ENCODE results near the gene KIF17.
"Not testable (repeated sequence)": the region's sequence is repeated elsewhere in the genome, so short reads cannot be mapped to it uniquely, and the experiment has no call there.

KIF17 gene

DNA sequence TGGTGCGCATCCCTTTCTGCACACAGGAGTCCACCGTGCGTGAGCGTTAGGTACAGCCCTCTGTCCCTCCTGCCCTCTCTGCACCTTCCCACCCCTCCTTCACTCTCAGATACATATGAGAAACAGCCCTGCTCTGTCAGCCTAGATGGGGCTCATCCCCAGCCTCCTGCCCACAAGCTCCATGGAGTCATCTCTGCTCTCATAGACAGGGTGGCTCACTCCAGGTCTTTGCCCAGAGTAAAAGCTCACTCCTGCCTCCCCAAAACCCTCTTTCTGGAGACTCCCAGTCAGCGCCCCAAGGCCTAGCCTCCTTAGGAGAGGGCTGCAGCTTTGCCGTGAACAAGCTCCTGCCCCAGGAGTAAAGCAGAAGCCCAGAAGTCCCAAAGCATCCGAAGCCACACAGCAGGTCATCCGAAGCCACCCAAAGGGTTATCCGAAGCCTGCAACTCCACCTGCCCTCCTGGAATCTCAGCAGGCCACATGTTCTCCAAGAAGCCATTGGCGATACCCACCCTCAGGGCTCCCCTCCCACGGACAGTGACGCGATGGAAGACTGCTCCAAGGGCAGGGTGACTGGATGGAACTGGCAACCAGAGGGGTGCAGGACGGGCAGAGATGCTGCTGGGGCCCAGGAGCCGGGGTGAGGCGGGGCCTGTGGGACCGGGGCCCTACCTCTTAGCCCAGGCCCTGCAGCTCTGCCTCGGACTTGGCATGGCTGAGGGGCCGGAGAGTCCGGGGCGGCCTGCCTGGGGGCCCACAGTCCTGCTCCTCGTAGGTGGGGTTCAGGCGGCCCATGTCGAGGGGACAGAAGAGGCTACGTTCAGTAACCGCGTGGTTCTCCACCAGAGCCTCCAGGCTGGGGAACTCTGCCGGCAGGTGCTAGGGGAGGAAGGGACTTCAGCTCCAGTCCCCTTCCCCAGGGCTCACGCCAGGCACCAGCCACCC, 3.6 kb upstream of the KIF17 start:
- no peak overlapping the region for H3K27ac ChIP-seq
- TF ChIP-seq, protein P1, sequence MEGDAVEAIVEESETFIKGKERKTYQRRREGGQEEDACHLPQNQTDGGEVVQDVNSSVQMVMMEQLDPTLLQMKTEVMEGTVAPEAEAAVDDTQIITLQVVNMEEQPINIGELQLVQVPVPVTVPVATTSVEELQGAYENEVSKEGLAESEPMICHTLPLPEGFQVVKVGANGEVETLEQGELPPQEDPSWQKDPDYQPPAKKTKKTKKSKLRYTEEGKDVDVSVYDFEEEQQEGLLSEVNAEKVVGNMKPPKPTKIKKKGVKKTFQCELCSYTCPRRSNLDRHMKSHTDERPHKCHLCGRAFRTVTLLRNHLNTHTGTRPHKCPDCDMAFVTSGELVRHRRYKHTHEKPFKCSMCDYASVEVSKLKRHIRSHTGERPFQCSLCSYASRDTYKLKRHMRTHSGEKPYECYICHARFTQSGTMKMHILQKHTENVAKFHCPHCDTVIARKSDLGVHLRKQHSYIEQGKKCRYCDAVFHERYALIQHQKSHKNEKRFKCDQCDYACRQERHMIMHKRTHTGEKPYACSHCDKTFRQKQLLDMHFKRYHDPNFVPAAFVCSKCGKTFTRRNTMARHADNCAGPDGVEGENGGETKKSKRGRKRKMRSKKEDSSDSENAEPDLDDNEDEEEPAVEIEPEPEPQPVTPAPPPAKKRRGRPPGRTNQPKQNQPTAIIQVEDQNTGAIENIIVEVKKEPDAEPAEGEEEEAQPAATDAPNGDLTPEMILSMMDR (conservative IDR thresholded peaks at IDR 0.05): no peak

DNA sequence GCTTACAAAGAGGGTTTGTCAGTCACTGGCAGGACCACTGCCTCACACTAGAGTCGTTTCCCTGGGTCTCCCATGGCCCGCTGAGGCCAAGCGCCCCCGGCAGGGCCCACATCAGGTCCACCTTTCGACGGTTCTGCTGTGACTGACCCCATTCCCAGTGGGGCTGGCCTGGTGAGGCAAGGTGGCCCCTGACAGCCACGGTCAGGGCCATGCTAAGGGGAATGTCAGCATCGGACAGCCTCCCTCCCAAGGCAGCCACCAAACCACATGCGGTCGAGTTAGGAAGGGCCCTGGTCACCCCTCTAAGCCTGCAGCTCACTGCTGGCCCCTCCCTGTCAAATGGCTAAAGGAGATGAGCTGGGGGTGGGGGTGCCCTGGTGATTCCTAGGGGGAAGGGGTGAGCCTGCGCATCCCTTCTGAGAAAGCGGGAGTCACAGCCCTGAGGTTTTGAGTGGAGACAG, 2.9 kb upstream of the KIF17 start:
- no peak overlapping the region for H3K27ac ChIP-seq
- TF ChIP-seq, protein P1 (conservative IDR thresholded peaks at IDR 0.05): no peak

DNA sequence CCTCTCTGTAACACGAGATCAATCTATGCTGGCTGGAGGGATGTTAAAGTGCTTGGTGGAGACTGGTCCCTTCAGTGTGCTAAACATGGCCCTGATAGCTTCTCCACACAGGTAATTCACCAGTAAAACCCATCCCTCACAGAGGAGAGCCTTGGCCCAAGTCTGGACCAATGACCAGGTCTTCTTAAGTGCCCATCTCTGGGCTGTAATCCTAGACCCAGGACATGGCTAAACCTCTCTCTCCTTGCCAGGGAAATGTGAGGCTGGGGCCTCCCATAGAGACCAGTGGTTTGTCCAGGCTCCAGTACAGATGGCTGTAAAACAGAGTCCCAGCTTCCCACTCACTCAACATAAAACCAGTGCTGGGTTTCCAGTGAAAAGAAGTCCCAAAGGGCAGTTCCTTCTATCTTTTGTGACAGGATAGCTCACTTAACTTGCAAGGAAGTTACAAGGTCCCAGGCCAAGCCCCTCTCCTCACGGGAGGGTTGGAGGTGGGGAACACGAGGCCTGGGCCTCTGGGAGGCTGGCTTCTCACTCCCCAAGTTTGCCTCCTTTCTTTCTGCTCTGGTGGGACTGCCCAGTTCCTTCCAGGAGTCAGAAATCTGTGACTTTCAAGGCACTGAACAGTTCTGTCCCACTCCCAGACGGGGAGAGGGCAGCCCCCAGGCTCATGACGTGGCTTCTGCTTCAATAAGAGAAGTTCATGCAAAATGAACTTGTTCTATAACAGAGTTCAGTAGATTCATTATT, 2.2 kb upstream of the KIF17 start:
- TF ChIP-seq, protein P1 (conservative IDR thresholded peaks at IDR 0.05): no peak
- H3K27ac ChIP-seq: no peak overlapping the region

DNA sequence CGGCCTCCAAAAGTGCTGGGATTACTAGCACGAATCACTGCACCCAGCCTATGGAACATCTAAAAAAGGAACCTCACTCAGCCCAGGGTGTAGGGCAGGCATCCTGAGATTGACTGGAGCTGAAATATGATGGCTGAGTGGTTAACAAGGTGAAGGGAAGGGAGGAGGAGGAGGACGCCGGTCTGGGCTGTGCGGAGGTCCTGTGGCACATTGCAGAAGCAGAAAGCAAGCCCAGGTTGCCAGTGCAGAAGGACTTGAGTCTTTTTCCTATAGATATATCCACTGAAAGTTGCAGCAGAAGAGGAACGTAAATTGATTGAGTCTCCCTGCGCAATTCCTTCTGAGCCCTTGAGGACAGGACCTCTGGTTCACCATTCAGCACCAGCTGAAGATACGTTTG, 1.5 kb upstream of the KIF17 start:
- TF ChIP-seq, protein P1 (conservative IDR thresholded peaks at IDR 0.05): no peak
- no peak overlapping the region for H3K27ac ChIP-seq

DNA sequence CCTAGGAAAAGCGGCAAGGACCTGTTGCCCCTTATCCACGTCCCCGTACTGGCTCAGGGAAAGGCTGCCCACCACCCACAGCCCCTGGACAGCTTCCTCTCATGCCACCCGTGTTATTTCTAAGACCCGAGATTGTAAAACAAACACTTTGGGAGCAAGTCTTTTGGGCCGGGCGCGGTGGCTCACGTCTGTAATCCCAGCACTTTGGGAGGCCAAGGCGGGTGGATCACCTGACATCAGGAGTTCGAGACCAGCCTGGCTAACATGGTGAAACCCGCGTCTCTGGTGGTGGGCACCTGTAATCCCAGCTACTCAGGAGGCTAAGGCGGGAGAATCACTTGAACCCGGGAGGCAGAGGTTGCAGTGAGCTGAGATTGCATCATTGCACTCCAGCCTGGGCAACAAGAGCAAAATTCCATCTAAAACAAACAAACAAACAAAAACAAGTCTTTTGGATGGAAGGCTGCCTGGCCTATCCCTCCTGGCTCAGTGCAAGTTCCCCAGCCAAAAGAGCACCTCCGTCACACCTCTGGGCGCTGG, 606 bp upstream of the KIF17 start:
- not testable (repeated sequence) for H3K27ac ChIP-seq

DNA sequence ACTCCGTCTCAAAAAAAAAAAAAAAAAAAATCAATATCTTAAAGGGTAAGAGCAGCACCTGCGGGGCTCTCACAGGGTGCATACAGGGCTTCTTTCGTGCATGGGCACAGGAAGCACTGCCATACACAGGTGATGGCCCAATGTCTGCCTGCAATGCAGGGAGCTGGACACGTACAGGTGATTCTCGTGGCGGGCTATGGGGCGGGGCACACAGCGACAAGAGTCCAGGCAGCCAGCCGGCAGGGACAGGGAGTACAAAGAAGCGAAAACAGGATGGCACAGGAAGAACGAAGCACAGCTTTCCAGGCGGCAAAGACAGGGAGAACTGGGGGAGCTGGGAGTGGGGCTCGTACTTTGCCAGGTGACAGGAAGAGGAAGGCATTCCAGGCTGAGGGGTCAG, 1.6 kb downstream of the KIF17 start:
- TF ChIP-seq, protein P1 (conservative IDR thresholded peaks at IDR 0.05): no peak
- H3K27ac ChIP-seq: no peak overlapping the region

DNA sequence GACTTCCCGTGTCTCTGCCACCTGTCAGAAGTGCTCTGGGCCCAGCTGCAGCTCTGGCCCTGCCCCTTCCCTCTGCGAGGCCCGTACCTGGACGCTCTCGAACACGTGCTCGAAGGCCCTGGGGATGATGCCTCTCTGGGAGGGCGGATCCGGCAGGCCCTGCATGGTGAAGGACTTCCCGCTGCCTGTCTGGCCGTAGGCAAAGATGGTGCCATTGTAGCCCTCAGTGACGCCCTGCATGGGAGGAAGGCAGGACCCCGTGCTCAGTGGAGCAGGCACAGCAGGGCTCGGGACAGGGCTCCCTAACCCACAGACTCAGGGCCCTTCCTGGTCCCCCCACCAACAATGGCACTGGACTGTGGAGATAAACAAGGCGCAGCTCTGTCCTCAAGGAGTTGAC, 2.4 kb downstream of the KIF17 start:
- no peak overlapping the region for H3K27ac ChIP-seq
- TF ChIP-seq, protein P1 (conservative IDR thresholded peaks at IDR 0.05): no peak

All from VCaP (cell line).